ENCODE data around the gene GBX2. TPM values are rescaled to one million over a fixed set of nuclear protein-coding genes. Genes with fewer than 3 reads are reported as not detected.

GBX2 gene
- total RNA-seq, 1 experiment from 2014 or later = 0.31 TPM

GRCh38 chr2:236162882-236163470 lies 5.2 kb downstream of the GBX2 start:
- Histone ChIP-seq H3K79me1 (ENCODE audit: insufficient read depth, low read depth, low read length, poor library complexity, severe bottlenecking) (no peaks in the 10 kb centered on the region), H2BK12ac (ENCODE audit: insufficient read length, low read depth, low read length) (no peak overlapping the region), H3K14ac (ENCODE audit: insufficient read depth, low read length) (no peak overlapping the region), H3K23ac (ENCODE audit: insufficient read length, low read depth, low read length) (no peak overlapping the region), H2BK15ac (ENCODE audit: low read depth, low read length) (no peak overlapping the region), H4K8ac (replicated peaks; ENCODE audit: insufficient read length, low read depth, low read length) (no peak overlapping the region), H3K9ac (ENCODE audit: extremely low read depth, insufficient read length, low read length) (no peak overlapping the region), H4K91ac (ENCODE audit: insufficient read length, low read depth, low read length) (no peak overlapping the region), H3K56ac (ENCODE audit: insufficient read length, low read depth, low read length) (no peak overlapping the region), H2BK5ac (ENCODE audit: insufficient read length, low read length) (no peak overlapping the region), H3K27me3 (ENCODE audit: insufficient read depth, low read length) (peaks cover 73% of the 10 kb centered on the region), H2BK120ac (ENCODE audit: low read depth, low read length, poor library complexity, severe bottlenecking) (no peak overlapping the region), H2AFZ (ENCODE audit: low read length) (no peak overlapping the region), H4K5ac (ENCODE audit: insufficient read length, low read depth, low read length) (no peak overlapping the region), H3K18ac (ENCODE audit: insufficient read length, low read depth, low read length) (no peak overlapping the region), H3K4me2 (ENCODE audit: insufficient read depth, insufficient read length, low read length) (no peak overlapping the region), H3T11ph (ENCODE audit: low read length) (no peak overlapping the region), H3K79me2 (ENCODE audit: insufficient read depth, low read length) (no peaks in the 10 kb centered on the region), H3K4me1 (ENCODE audit: insufficient read depth, low read length) (peaks cover 4% of the 10 kb centered on the region; the same call in 1 of the 2 replicates), H4K20me1 (ENCODE audit: control insufficient read depth, insufficient read depth, insufficient read length) (no peaks in the 10 kb centered on the region), H3K9me3 (ENCODE audit: control insufficient read depth, low read depth, low read length) (no peaks in the 10 kb centered on the region), H3K4ac (ENCODE audit: low read depth, low read length) (no peak overlapping the region), H3K23me2 (ENCODE audit: insufficient read length, low read depth, low read length, poor library complexity, severe bottlenecking) (peaks cover 21% of the 10 kb centered on the region), H2AK5ac (ENCODE audit: insufficient read length, low read length) (no peak overlapping the region), H3K27ac (ENCODE audit: insufficient read length, low read depth, low read length) (no peak overlapping the region), H2BK20ac (ENCODE audit: low read depth, low read length, poor library complexity, severe bottlenecking) (no peak overlapping the region)
- H3K36me3 Mint-ChIP-seq (ENCODE audit: insufficient read depth in 1 of 3, low read depth in 3 of 3) = peaks cover 0 to 2% (median 0%) of the 10 kb centered on the region in 3 experiments; a peak in 2 of 7 replicates
- DNase-seq = no peak
- peak overlapping the region in 1 of 2 experiments; percentile 53; a peak in 2 of 5 replicates for H3K4me3 Mint-ChIP-seq
- peaks cover 95% of the 10 kb centered on the region for H3K27me3 Mint-ChIP-seq (ENCODE audit: low read depth)
- TF ChIP-seq CTCF (conservative IDR thresholded peaks at IDR 0.05) = no peak
- no peak overlapping the region for H3K27ac Mint-ChIP-seq
- peaks cover 0 to 3% of the 10 kb centered on the region in 2 experiments; a peak in 2 of 5 replicates for H3K9me3 Mint-ChIP-seq
- peaks cover 48 to 52% of the 10 kb centered on the region in 2 experiments for H3K4me1 Mint-ChIP-seq
- WGBS (ENCODE audit: extremely low coverage, insufficient read length, low lambda C conversion rate) = no CpG with 5 or more reads among the region's 33 CpGs
